GM19468 (cell line): ENCODE measurements around the gene ZNF853.

Experiments
- ATAC-seq: cut with Tn5 transposase; IDR thresholded peaks from one replicate; pipeline ENCODE4 v1.9.1; 2021; ENCODE audit warnings: mild to moderate bottlenecking, moderate library complexity, moderate number of reproducible peaks; ENCODE audit not compliant: unreplicated experiment; ENCODE audit errors: extremely low read depth

ZNF853 gene

DNA sequence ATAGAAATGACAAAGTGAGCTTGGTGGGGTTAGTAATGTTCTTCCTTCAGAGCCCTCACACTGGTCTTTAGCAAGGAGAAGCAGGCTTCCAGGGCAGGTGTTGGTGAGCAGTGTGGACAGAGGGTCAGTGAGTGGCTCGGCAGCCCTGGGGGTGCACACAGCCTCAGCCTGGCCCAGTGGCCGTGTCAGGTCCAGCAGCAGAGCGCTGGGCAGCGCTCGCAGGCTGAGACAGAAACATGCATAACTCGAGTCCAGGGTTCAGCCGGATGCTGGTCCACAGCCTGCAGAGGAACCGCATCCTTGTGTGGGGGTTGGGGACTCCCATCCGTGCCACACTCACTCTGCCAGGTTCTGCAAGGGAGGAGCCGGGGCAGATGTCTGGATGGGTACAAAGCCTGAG, 11.0 kb upstream of the ZNF853 start:
- no peak for ATAC-seq

DNA sequence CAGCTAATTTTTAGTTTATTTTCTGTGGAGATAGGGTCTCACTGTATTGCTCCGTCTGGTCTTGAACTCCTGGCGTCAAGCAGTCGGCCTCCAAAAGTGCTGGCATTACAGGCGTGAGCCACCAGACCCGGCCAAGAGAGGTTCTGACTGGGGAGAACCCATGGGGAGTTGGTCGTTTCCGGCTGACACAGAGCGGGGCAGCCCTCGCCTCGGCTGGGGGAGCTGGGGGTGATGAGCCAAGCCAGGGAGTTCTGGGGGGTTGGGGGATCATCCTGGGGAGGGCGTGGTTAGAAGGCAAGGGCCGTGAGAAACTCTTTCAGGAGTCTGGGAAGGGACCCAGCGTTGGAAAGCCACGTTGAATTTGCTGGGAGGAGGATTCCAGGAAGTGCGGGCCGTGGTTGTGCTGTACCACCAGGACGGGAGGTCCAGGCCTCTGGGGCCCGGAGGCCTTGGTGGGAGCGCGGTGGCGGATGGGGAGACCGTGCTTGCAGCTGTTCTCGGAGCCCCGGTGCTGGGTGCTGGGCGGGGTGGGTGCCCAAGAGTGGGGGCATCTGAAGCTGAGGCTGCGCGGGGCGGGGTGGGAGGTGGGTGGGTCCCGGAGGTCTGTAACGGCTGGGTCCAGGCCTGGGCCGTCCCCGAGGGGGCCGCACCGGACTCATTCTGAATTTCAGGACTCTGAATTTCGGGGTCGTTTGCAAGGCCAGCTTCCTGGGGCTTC, 8.4 kb upstream of the ZNF853 start:
- no peak for ATAC-seq

DNA sequence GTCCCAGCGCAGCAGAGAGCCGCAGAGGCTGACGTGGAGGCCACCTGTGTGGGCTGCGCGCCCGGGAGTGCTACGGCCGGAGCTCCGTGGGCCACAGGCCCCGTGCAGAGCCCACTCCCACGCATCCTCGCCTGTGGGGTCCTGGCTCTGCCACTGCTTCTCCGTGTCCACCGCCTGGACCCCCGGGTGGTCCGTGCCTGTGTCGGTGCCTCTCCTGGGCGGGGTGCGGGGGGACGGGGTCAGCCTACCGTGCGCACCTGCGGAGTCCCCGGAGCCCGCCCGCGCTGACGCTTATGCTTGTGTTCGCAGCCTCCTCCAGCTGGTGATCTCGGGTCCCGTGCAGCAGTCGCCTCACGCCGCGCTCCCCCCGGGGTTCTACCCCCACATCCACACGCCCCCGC, 7.8 kb upstream of the ZNF853 start:
- no peak for ATAC-seq

DNA sequence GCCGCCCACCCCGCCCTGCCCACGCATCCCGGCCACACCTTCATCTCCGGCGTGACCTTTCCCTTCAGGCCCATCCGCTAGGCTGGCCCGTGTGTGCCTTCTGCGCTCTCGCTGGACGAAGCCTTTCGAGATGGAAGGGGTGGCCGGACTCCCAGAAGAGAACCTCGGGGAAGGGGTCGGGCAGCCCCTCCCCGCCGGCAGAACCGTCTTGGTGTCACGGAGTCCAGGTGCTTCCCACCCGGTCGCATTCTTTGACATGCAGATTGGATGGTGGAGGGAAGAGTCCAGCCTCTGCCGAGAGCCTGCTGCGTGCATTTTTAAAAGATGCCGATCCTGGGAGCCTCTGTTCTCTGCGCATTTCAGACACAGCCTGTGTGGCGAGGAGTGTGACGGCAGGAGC, 7.3 kb upstream of the ZNF853 start:
- no peak for ATAC-seq

DNA sequence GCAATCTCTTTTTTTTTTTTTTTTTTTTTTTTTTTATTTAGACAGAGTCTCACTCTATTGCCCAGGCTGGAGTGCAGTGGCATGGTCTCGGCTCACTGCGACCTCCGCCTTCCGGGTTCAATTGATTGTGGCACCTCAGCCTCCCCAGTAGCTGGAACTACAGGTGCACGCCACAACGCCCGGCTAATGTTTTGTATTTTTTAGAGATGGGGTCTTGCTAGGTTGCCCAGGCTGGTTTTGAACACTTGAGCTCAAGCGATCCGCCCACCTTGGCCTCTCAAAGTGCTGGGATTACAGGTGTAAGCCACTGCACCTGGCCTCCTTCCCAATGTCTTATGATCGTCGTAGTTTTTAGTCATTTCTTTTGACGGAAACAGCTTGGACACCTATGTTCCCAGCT, 6.6 kb upstream of the ZNF853 start:
- ATAC-seq: no peak

- ATAC-seq: no peak
Measured at GRCh38 chr7:6612819-6613218, 2.6 kb upstream of the ZNF853 start.

DNA sequence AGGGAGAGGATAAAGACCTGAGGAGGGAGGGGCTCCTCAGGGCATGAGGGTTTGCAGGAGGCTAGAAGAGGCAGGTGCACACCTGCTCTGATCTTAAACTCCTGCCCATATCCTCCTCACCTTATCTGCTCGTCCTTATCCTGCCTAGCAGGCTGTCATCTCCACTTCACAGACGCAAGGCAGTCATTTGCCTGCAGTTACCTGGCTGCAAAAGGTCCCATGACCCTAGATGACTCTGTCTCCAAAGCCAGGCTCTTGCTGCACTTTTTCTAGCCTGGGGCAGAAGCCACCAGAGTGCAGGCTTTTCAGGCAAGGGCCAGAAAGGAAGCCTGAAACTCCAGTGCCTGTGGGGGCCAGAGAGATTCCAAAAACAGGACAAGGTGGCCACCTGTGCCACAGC, 1.7 kb upstream of the ZNF853 start:
- ATAC-seq: no peak

DNA sequence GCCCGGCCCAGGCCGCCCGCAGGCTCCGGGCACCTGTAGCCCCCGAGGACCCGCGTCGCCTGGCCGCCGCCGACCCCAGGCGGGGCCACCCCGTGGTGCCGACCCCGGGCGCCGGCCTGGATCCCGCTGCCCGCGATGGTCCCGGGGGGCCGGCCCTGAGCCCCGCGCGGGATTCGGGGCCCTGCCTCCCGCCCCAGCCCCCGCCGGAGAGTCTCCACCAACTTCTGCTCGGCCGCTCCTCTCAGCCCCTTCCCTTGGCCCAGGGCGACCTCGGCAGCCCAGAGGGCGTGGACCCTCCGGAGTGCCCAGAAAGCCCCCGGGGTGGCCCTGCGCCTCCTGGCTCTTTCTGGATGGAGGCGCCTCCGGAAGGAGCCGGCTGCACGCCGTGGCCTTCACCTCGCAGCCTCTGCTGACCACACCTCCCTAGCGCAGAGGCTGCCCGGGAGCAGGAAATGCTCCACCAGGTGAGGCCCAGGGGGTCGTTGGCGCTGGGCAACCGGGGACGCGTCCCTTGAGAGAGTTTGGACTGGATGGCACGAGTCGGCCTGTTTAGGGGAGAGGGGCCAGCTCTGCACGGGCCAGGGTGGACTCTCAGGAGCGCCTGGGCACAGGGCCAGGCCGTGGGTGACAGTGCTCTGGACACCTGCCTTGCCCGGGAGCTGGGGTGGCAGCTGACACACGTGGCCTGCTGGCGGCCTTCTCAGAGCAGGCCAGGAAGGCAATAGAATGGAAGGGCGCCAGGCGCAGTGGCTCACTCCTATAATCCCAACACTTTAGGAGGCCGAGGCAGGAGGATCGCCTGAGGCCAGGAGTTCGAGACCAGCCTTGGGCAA, 529 bp downstream of the ZNF853 start:
- ATAC-seq: no peak

DNA sequence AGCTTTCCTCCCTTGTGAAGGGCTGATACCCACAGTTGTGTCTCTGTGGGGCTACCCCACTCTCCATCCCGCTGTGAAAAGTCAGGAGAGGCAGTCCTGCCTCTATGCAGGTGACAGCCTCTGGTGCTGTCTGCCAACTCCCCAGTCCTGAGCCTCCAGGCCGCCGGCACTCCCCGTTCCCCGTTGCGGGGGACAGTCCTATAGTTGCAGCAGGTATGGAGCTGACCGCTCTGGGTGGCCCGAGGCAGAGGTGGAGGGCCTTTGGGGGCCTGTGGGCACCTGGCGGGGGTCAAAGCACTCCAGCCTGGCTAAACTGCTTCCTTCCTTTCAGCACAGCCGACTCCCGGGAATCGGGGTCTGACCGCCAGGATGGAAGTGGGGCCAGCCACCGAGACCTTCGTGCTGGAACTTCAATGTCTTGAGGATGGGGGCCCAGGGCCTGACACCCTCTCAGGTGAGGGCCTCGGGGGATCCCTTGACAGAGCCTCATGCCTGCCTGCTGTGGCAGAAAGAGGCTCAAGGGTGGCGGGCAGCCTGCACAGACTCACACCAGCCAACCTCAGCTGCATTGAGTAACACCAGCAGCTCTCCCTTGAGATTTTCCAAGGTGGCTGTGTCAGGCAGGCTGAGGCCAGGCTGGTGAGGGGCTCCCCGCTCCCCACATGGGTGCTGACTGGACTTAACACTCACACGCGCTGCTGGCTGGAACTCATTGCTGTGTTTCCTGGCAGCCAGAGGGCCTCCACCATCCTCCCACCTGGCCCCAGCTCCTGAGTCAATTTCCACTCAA, 1.6 kb downstream of the ZNF853 start:
- ATAC-seq: no peak

- no peak for ATAC-seq
Measured at GRCh38 chr7:6618621-6619020, 3.2 kb downstream of the ZNF853 start.

DNA sequence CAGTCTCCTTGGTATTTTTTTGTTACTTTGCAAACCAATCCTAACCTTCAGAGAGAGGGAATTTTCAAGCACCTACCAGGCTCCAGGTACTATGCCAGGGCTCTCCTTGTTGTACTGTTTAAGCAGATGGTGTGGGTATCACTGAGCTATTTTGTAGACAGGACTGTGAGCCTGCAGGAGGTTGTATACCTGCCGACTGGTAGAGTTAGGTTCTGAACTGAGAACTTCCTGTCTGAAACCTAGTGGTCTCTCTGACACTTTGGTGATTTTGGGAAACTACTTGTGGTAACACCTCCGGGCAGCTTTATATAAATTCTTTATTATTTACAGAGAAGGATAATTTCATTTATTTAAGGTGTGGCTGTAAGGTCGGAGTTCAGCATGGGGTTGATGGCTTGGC, 4.6 kb downstream of the ZNF853 start:
- ATAC-seq: no peak

GRCh38 chr7:6621195-6622133, 6.1 kb downstream of the ZNF853 start:
- no peak for ATAC-seq

GRCh38 chr7:6622134-6622710, 6.8 kb downstream of the ZNF853 start:
- no peak for ATAC-seq

DNA sequence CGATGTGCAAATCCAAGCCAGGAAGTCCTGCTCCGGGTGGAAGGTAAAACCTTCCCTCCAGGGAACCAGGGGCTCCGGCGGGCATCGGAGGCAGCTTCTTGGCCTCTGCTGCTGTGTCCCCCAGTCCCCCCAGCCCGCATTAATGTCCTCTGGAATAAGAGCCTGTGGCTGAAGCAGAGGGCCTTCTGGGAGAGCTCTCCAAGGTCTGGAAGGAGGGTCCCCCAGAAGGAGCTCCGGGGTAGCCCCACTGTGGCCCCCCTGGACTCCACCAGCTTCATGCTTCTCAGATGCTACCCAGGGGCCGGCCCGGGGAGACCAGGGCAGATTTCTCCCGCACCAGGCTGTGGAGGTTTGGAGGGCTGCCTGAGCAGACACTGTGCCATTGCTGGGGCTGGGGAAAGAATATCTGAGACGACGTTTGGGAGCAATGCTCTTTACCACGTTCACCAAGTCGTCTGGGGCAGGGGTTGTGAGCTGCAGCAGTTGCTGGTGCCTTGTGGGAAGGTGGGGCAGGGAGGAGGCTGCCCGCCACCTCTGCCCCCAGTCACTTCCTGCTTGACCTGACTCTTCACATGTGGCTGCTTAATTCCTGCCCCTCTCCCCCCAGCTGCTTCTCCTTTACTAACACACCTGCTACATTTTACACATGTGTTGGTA, 8.3 kb downstream of the ZNF853 start:
- ATAC-seq: no peak

DNA sequence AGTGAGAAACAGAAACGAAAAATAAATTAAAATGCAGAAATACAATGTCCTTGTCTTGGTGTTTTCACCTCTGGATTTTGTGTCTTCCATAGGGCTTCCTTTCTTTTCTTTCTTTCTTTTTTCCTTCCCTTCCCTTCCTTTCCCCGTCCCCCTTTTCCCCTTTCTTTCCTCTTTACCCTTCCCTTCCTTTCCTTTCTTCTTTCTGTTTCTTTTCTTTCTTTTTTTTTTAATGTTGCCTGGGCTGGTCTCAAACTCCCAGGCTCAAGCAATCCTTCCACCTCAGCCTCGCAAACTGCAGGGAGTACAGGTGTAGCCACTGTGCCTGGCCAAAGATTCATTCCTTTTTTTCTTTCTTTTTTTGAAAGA, 8.8 kb downstream of the ZNF853 start:
- no peak for ATAC-seq

DNA sequence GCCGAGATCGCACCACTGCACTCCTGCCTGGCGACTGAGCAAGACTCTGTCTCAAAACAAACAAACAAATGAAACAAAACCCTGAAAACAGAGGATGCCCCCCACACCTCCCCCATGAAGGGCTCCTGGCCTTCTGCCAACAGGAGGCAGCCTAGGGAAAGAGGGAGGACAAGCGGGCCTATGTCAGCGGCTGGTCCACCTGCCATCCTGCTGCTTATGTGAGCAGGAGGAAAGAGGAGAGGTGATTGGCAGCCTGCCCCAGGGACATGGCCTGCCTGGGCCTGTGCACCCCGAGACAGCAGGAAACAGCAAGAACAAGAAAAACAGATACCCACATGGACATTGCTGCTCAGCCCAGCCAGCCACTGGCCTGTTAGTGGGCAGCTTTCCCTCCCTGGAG, 12.6 kb downstream of the ZNF853 start:
- ATAC-seq: no peak

DNA sequence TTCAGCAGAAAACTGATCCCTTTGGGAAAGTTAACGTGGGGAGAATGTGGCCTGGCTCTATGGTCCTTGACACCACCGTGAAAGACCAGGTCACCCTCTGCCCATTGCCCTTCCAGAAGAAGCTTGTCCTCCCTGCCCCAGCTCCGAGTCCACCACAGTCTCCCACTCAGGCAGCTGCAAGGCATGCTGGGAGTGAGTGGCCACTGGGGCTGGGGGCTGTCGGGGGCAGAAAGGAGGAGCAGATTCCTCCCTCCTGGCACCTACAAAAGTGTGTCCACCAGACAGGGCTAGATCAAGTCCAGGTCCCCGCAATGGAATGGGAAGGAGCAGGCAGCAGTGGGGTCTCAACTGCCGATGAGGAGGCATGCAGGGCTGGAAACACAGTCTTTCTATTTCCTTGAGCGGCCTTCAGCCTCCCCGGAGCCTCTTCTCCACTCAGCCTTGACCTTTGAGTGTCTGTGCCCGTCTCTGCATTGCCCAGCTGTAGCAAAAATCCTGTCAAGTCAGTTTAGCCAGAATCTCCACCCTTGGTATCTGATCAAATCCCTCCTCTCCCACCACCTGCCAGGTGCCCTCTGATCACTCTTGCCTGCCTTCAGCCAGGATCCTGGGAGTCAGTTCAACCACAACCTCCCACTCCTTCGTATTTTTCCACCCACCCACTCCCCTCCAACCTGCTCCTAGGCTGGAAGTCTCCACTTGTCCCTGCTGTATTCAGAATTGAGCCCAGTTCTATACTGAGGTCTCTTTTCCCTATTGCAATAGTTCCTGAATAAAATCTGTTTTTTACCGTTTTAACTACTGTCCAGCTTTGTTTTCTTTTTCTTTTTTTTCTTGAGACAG, 14.8 kb downstream of the ZNF853 start:
- ATAC-seq: no peak

GRCh38 chr7:6631605-6632004, 16.2 kb downstream of the ZNF853 start:
- no peak for ATAC-seq
